Tibial nerve (tissue), 3 donors: ENCODE results near the gene FALEC.

Source experiments
- POLR2A ChIP-seq, 2 donors: fragments of 450-650 bp; IDR thresholded peaks; one replicate each; pipeline ENCODE4 v1.6.1; 2017; ENCODE audit warnings: antibody characterized with exemption in 2 of 2, mild to moderate bottlenecking in 2 of 2, moderate library complexity in 2 of 2
- TF ChIP-seq, protein P1 (sequence below), 5 experiments: fragments of 200-600 bp in 3 of 5; fragments of 450-650 bp in 2 of 5; sonication (generic) in 3 of 5; IDR thresholded peaks; one replicate each; pipeline ENCODE4 v1.5.1; 2016 to 2019; ENCODE audit warnings: antibody characterized with exemption in 5 of 5, mild to moderate bottlenecking in 3 of 5, moderate library complexity in 2 of 5

GRCh38 chr1:150493175-150493574, 22.4 kb upstream of the FALEC start:
- TF ChIP-seq, protein P1, sequence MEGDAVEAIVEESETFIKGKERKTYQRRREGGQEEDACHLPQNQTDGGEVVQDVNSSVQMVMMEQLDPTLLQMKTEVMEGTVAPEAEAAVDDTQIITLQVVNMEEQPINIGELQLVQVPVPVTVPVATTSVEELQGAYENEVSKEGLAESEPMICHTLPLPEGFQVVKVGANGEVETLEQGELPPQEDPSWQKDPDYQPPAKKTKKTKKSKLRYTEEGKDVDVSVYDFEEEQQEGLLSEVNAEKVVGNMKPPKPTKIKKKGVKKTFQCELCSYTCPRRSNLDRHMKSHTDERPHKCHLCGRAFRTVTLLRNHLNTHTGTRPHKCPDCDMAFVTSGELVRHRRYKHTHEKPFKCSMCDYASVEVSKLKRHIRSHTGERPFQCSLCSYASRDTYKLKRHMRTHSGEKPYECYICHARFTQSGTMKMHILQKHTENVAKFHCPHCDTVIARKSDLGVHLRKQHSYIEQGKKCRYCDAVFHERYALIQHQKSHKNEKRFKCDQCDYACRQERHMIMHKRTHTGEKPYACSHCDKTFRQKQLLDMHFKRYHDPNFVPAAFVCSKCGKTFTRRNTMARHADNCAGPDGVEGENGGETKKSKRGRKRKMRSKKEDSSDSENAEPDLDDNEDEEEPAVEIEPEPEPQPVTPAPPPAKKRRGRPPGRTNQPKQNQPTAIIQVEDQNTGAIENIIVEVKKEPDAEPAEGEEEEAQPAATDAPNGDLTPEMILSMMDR (IDR thresholded peaks at IDR 0.05): no peak
- TF ChIP-seq POLR2A (IDR thresholded peaks at IDR 0.05): no peak
